ENCODE results near the gene VAPB. TPM values are rescaled to one million over a fixed set of nuclear protein-coding genes. Genes with fewer than 3 reads are reported as not detected.

The VAPB gene
- total and polyA plus RNA-seq, 2 of the 4 experiments (the other 2 are of a cell fraction), result 9.1 to 26.0 TPM

DNA sequence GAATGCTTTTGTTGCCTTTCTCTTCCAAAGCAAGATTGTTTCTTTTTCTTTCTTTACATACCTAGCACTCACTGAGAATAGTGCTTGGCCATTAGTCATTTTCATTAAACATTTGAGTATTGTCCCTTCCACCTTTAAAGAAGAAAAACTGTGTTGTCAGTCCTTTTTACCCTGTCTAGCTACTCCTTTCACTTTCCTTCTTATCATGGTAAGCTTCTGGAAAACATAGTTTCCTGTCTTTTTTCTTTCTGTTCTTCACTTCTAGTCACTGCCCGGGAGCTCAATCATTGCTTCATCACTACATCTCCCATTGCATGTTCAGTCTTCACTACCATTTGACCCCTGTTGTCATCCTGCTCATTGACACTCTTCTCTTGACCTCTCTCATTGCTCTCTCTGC is 12.1 kb downstream of the VAPB start:
- intact Hi-C loops (cut with micrococcal nuclease) (no loop called here), dilution Hi-C loops (cut with HindIII; ENCODE audit: low sequenced_read_pairs, unreplicated experiment) (no loop called here), in situ Hi-C loops (cut with MboI; ENCODE audit: low sequenced_read_pairs) (no loop called here)
- ChIA-PET CTCF (no interaction called here), POLR2A (ENCODE audit: unreplicated experiment) (no interaction called here)
- no peak overlapping the region for H3K4me2 ChIP-seq (ENCODE audit: low read depth, low read length)
- H3K36me3 ChIP-seq (ENCODE audit: control insufficient read depth, insufficient read depth, low read length), result no peaks in the 10 kb centered on the region
- H3K4ac ChIP-seq (ENCODE audit: low read depth, low read length), result no peak overlapping the region
- no peak overlapping the region for H2AFZ ChIP-seq (replicated peaks; ENCODE audit: low read length, poor library complexity)
- H2BK5ac ChIP-seq (ENCODE audit: low read depth, low read length, poor library complexity, severe bottlenecking), result no peak overlapping the region
- DNase-seq, result no peak
- no peak overlapping the region for H2BK15ac ChIP-seq (ENCODE audit: low read depth, low read length)
- no peak overlapping the region for H3K9ac ChIP-seq (ENCODE audit: low read depth, low read length)
- no peak overlapping the region for H4K8ac ChIP-seq (ENCODE audit: low read depth in 2 of 2, low read length in 2 of 2)
- H4K91ac ChIP-seq (ENCODE audit: insufficient read depth, low read depth, low read length), result no peak overlapping the region
- H4K20me1 ChIP-seq (ENCODE audit: insufficient read depth, low read length), result peaks cover 95% of the 10 kb centered on the region
- ATAC-seq (ENCODE audit: low read depth), result no peak
- no peak for TF ChIP-seq MXI1 (IDR thresholded peaks at IDR 0.05; ENCODE audit: borderline replicate concordance, low read depth, low read length)
- 0 out of 2 replicates have a peak, but pooled peaks have one; percentile 14 for TF ChIP-seq CEBPB (IDR thresholded peaks at IDR 0.05; ENCODE audit: low read depth, low read length)
- no peak overlapping the region for H3K56ac ChIP-seq (ENCODE audit: extremely low read depth, insufficient read depth, low read length)
- H3K9me3 ChIP-seq (ENCODE audit: control insufficient read depth, insufficient read depth, low read length), result no peaks in the 10 kb centered on the region
- no peak overlapping the region for H3K18ac ChIP-seq (ENCODE audit: low read depth, low read length)
- H4K5ac ChIP-seq (ENCODE audit: low read depth, low read length), result no peak overlapping the region
- H3K27me3 ChIP-seq (ENCODE audit: control insufficient read depth, insufficient read depth, low read length), result no peaks in the 10 kb centered on the region
- peaks cover 2% of the 10 kb centered on the region; the same call in 1 of the 2 replicates for H3K4me1 ChIP-seq (ENCODE audit: control insufficient read depth, insufficient read depth, low read length)
- peaks cover 21% of the 10 kb centered on the region for H3K9me1 ChIP-seq (ENCODE audit: insufficient read depth, low read length)
- 0 out of 2 replicates have a peak overlapping the region, but pooled peaks have one; percentile 25 for H3K14ac ChIP-seq (replicated peaks; ENCODE audit: low read depth, low read length)
- 100% methylated on average over 1 of the region's 1 CpG; no CpG with 5 or more reads in 1 of the 2 experiments for WGBS, 2 experiments (ENCODE audit: extremely low coverage in 2 of 2, insufficient read length in 1 of 2)
- no peak overlapping the region for H2BK20ac ChIP-seq (ENCODE audit: low read depth, low read length)
- no peak overlapping the region for H2AK5ac ChIP-seq (ENCODE audit: low read depth, low read length)
- H2AK9ac ChIP-seq (replicated peaks; ENCODE audit: low read depth, low read length, poor library complexity), result no peak overlapping the region
- no peak overlapping the region for H3K23ac ChIP-seq (ENCODE audit: low read depth, low read length)
- H3K79me1 ChIP-seq (ENCODE audit: low read depth in 1 of 2, low read length in 2 of 2), result peaks cover 35 to 81% of the 10 kb centered on the region in 2 experiments
- H3K27ac ChIP-seq (ENCODE audit: insufficient read depth, low read length), result no peak overlapping the region
- H2BK120ac ChIP-seq (ENCODE audit: low read depth, low read length), result no peak overlapping the region
- no peak overlapping the region for H3K4me3 ChIP-seq (ENCODE audit: insufficient read depth, low read depth, low read length)
- no TSS peak for BruUV-seq (replicated peaks)

All from IMR-90 (cell line).